ENCODE measurements around the gene GABRG3. TPM values are rescaled to one million over a fixed set of nuclear protein-coding genes. Genes with fewer than 3 reads are reported as not detected.

GABRG3 gene
- total and polyA plus RNA-seq, 3 experiments from 2014 or later = not detected

DNA sequence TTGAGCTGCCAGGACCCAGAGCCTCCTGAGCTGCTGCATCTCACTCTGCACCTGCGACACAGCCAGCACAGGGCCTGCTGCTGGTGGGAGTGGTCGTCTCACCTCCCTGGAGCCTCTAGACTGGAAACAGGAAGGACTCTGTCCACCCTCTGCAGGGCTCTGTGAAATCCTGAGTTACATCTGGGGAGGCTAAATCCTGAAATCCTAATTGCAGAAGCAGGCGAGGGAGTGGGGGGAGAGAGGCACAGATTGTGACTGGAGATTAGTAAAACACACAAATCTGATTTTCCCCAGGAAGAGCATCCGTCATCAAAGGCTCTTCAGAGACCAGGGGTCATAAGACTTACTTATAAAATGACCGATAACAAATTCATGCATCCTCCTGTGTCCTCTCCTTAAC, 31.6 kb upstream of the GABRG3 start:
- no peak overlapping the region for H3K4me3 ChIP-seq (ENCODE audit: low read length)
- Mint-ChIP-seq H3K27me3 (no peaks in the 10 kb centered on the region), H3K27ac (no peak overlapping the region), H3K4me1 (no peaks in the 10 kb centered on the region), H3K9me3 (peaks cover 0 to 22% (median 8%) of the 10 kb centered on the region in 5 donors), H3K36me3 (no peaks in the 10 kb centered on the region), H3K4me3 (no peak overlapping the region)
- H3K4me1 ChIP-seq (ENCODE audit: insufficient read depth, low read length) = no peaks in the 10 kb centered on the region
- ChIA-PET POLR2A (no interaction called here), CTCF (no interaction called here)
- no peak for DNase-seq
- H3K27ac ChIP-seq (ENCODE audit: low read depth, low read length) = no peak overlapping the region
- no peaks in the 10 kb centered on the region for H3K36me3 ChIP-seq (ENCODE audit: insufficient read depth, low read length)
- no peaks in the 10 kb centered on the region for H3K27me3 ChIP-seq (ENCODE audit: insufficient read depth, low read length, poor library complexity, severe bottlenecking)
- H3K9me3 ChIP-seq (ENCODE audit: low read length) = no peaks in the 10 kb centered on the region

DNA sequence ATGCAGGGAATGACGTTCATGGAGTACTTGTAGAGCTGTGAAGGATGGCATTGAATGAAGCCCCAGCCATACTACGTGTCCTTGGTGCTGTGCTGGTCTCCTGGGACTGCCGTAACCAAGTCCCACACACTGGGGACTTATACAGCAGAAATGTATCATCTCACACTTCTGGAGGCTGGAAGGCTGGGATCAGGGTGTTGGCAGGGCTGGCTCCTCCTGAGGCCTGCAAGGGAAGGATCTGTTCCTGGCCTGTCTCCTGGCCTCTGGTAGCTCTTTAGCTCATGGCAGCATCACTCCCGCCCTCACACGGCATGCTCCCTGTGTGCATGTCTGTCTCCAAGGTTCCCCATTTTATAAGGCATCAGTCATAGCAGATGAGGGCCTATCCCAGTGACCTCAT, 29.5 kb upstream of the GABRG3 start:
- H3K4me3 ChIP-seq (ENCODE audit: low read length) = no peak overlapping the region
- H3K27ac ChIP-seq (ENCODE audit: low read depth, low read length) = no peak overlapping the region
- ChIA-PET CTCF (no interaction called here), POLR2A (no interaction called here)
- Mint-ChIP-seq H3K9me3 (peaks cover 0 to 23% (median 13%) of the 10 kb centered on the region in 5 donors), H3K36me3 (no peaks in the 10 kb centered on the region), H3K27ac (no peak overlapping the region), H3K4me3 (no peak overlapping the region), H3K27me3 (no peaks in the 10 kb centered on the region), H3K4me1 (no peaks in the 10 kb centered on the region)
- H3K9me3 ChIP-seq (ENCODE audit: low read length) = no peaks in the 10 kb centered on the region
- DNase-seq = no peak
- H3K36me3 ChIP-seq (ENCODE audit: insufficient read depth, low read length) = no peaks in the 10 kb centered on the region
- no peaks in the 10 kb centered on the region for H3K4me1 ChIP-seq (ENCODE audit: insufficient read depth, low read length)
- H3K27me3 ChIP-seq (ENCODE audit: insufficient read depth, low read length, poor library complexity, severe bottlenecking) = no peaks in the 10 kb centered on the region

DNA sequence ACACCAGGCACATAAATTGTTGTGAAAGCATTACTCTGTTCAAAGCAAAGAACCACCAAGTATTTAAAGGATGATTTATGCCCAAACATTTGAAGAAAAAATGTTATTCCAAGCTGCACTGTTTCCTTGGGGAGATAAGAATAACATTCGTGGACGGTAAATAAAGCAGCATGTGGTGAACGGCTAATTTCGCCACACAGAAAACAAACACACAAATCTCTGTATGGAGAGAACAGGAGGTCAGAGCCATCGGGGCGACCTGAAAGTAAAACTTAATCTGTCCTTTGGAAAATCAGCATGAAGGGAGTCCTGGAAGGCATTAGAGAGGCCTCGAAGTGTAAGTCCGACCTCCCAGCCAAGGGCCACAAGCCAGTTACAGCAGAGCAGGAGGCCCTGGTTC, 27.1 kb upstream of the GABRG3 start:
- ChIA-PET POLR2A (no interaction called here), CTCF (no interaction called here)
- no peak for DNase-seq
- H3K4me1 ChIP-seq (ENCODE audit: insufficient read depth, low read length) = no peaks in the 10 kb centered on the region
- Mint-ChIP-seq H3K9me3 (peaks cover 0 to 24% (median 15%) of the 10 kb centered on the region in 5 donors), H3K27ac (no peak overlapping the region), H3K4me3 (no peak overlapping the region), H3K4me1 (no peaks in the 10 kb centered on the region), H3K36me3 (no peaks in the 10 kb centered on the region), H3K27me3 (no peaks in the 10 kb centered on the region)
- no peaks in the 10 kb centered on the region for H3K9me3 ChIP-seq (ENCODE audit: low read length)
- no peaks in the 10 kb centered on the region for H3K36me3 ChIP-seq (ENCODE audit: insufficient read depth, low read length)
- no peak overlapping the region for H3K4me3 ChIP-seq (ENCODE audit: low read length)
- H3K27me3 ChIP-seq (ENCODE audit: insufficient read depth, low read length, poor library complexity, severe bottlenecking) = no peaks in the 10 kb centered on the region
- no peak overlapping the region for H3K27ac ChIP-seq (ENCODE audit: low read depth, low read length)

DNA sequence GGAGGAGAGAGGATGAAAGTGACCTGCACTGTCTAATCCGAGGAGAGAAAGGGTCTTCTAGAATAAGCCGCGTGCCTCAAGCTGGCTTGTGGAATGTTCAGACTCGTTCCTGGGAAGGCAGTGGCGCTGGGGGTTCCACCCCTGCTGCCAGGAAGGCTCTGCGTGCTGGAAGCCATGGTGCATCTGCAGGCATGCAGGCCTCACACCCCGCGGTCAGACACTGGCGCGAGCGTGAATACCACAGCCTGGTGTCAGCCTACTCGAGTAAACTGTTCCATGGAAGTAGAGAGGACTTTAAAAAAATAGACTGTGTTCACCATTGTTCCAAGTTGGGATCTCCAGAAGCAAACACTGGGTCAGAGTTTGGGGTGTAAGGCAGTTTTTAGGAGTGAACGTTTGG, 25.9 kb upstream of the GABRG3 start:
- POLR2A ChIA-PET = no interaction called here
- Mint-ChIP-seq H3K27me3 (no peaks in the 10 kb centered on the region), H3K4me1 (no peaks in the 10 kb centered on the region), H3K4me3 (no peak overlapping the region), H3K27ac (no peak overlapping the region), H3K36me3 (no peaks in the 10 kb centered on the region), H3K9me3 (peaks cover 0 to 22% (median 16%) of the 10 kb centered on the region in 5 donors)
- no peak for DNase-seq
- H3K9me3 ChIP-seq (ENCODE audit: low read length) = no peaks in the 10 kb centered on the region
- no peaks in the 10 kb centered on the region for H3K36me3 ChIP-seq (ENCODE audit: insufficient read depth, low read length)
- H3K4me3 ChIP-seq (ENCODE audit: low read length) = no peak overlapping the region
- CTCF ChIA-PET = no interaction called here
- H3K27ac ChIP-seq (ENCODE audit: low read depth, low read length) = no peak overlapping the region
- no peaks in the 10 kb centered on the region for H3K4me1 ChIP-seq (ENCODE audit: insufficient read depth, low read length)
- H3K27me3 ChIP-seq (ENCODE audit: insufficient read depth, low read length, poor library complexity, severe bottlenecking) = no peaks in the 10 kb centered on the region

DNA sequence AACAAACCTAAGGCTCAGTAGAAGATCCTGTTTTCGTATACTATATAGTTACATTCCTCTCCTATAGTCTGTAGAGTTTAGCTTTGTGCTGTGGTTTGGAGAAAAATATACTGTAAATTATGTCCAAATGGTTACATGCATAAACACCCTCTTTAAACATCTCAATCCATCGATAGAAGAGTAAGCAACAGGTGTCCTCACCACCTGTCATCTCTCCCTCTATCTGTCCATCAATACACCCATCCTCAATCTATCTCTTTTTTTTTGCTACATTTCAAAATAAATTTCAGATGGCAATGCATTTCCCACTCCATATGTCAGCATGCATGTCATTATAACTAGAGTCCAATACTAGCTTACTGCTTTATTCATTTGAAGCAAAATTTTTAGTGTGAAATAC, 21.0 kb upstream of the GABRG3 start:
- Histone ChIP-seq H3K36me3 (ENCODE audit: insufficient read depth, low read length) (no peaks in the 10 kb centered on the region), H3K9me3 (ENCODE audit: low read length) (no peaks in the 10 kb centered on the region), H3K27ac (ENCODE audit: low read depth, low read length) (no peak overlapping the region), H3K27me3 (ENCODE audit: insufficient read depth, low read length, poor library complexity, severe bottlenecking) (no peaks in the 10 kb centered on the region), H3K4me3 (ENCODE audit: low read length) (no peak overlapping the region), H3K4me1 (ENCODE audit: insufficient read depth, low read length) (no peaks in the 10 kb centered on the region)
- ChIA-PET CTCF (no interaction called here), POLR2A (no interaction called here)
- Mint-ChIP-seq H3K4me3 (no peak overlapping the region), H3K27ac (no peak overlapping the region), H3K36me3 (no peaks in the 10 kb centered on the region), H3K27me3 (no peaks in the 10 kb centered on the region), H3K4me1 (no peaks in the 10 kb centered on the region), H3K9me3 (peaks cover 10 to 19% (median 13%) of the 10 kb centered on the region in 5 donors)
- no peak for DNase-seq

DNA sequence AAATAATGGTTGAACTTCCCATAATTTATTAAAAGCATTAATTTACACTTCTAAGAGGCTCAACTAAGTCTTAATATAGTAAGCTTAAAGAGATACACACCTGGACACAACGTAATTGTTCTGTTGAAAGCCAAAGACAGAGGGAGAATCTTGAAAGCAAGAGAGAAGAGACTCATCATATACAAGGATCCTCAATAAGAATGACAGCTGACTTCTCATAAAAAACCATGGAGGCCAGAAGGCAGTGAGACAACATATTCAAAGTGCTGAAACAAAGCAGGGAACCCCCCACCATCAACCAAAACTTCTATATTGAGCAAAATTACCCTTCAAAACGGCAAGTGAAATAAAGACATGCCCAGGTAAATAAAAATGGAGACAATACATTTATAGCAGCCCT, 16.6 kb upstream of the GABRG3 start:
- no peaks in the 10 kb centered on the region for H3K9me3 ChIP-seq (ENCODE audit: low read length)

DNA sequence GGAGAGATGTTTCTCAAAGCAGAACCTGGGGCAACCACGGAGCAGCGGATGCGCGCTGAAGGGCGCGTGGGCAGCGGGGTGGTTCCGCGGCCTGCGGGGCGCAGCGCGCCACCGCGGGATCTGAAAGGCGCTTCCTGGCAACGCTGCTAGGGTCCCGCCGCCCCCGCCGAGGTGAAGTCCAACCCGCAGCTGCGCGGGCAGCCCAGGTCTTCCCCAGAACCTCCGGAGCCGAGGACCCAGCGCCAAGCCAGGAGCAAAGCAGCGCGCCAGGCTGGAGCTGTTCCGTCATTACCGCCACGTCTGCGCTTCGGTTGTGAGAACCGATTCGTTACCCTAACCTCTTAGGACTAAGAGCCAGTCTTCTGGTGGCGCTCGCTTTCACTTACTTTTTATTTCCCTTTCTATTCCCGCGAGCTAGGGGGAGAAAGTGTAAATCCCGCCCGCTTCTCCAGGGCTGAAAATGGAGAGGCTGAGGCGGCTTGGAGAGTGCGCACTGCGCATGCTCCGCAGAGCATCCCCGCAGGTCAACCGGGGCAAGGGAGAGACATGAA, 3.2 kb upstream of the GABRG3 start:
- H3K27ac Mint-ChIP-seq = no peak overlapping the region
- no peaks in the 10 kb centered on the region for H3K36me3 ChIP-seq (ENCODE audit: insufficient read depth, low read length)
- H3K27me3 Mint-ChIP-seq = peaks cover 5 to 9% of the 10 kb centered on the region in 2 donors
- no peak overlapping the region for H3K4me3 Mint-ChIP-seq
- H3K4me1 ChIP-seq (ENCODE audit: insufficient read depth, low read length) = no peaks in the 10 kb centered on the region
- no peaks in the 10 kb centered on the region for H3K4me1 Mint-ChIP-seq
- no peaks in the 10 kb centered on the region for H3K27me3 ChIP-seq (ENCODE audit: insufficient read depth, low read length, poor library complexity, severe bottlenecking)
- H3K27ac ChIP-seq (ENCODE audit: low read depth, low read length) = no peak overlapping the region
- H3K9me3 ChIP-seq (ENCODE audit: low read length) = no peaks in the 10 kb centered on the region
- H3K9me3 Mint-ChIP-seq = peaks cover 3 to 12% (median 8%) of the 10 kb centered on the region in 5 donors
- POLR2A ChIA-PET = no interaction called here
- CTCF ChIA-PET = no interaction called here
- no peak overlapping the region for H3K4me3 ChIP-seq (ENCODE audit: low read length)
- H3K36me3 Mint-ChIP-seq = no peaks in the 10 kb centered on the region
- no peak for DNase-seq

More for the DNA sequence above, 16.6 kb upstream of the GABRG3 start:
- no peak for DNase-seq
- Mint-ChIP-seq H3K4me3 (no peak overlapping the region), H3K36me3 (no peaks in the 10 kb centered on the region), H3K4me1 (no peaks in the 10 kb centered on the region), H3K27me3 (no peaks in the 10 kb centered on the region), H3K27ac (no peak overlapping the region), H3K9me3 (peaks cover 5 to 18% (median 7%) of the 10 kb centered on the region in 5 donors)
- no peak overlapping the region for H3K4me3 ChIP-seq (ENCODE audit: low read length)
- no peak overlapping the region for H3K27ac ChIP-seq (ENCODE audit: low read depth, low read length)
- H3K36me3 ChIP-seq (ENCODE audit: insufficient read depth, low read length) = no peaks in the 10 kb centered on the region
- H3K4me1 ChIP-seq (ENCODE audit: insufficient read depth, low read length) = no peaks in the 10 kb centered on the region
- CTCF ChIA-PET = no interaction called here
- no peaks in the 10 kb centered on the region for H3K27me3 ChIP-seq (ENCODE audit: insufficient read depth, low read length, poor library complexity, severe bottlenecking)
- POLR2A ChIA-PET = no interaction called here

DNA sequence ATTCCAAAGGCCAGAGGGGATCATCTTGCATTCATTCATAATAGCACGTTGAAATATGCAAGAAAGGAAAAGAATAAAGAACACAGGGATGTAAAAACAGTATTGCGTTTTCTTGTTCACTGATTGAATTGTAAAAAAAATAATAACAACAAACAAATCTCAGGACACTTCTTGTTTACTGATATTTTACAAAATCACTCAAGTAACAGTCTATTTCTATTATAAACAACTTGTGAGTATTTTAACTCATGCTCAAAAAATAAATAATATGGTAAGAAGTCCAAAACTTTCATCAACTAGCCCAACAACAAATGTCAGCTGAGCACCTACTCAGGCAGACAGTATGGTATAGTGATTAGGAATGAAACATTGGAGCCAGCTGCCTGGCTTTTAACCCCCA, 2.2 kb upstream of the GABRG3 start:
- no peaks in the 10 kb centered on the region for H3K4me1 ChIP-seq (ENCODE audit: insufficient read depth, low read length)
- no peaks in the 10 kb centered on the region for H3K36me3 ChIP-seq (ENCODE audit: insufficient read depth, low read length)
- H3K27me3 ChIP-seq (ENCODE audit: insufficient read depth, low read length, poor library complexity, severe bottlenecking) = no peaks in the 10 kb centered on the region
- no peak overlapping the region for H3K27ac ChIP-seq (ENCODE audit: low read depth, low read length)
- H3K9me3 ChIP-seq (ENCODE audit: low read length) = no peaks in the 10 kb centered on the region
- Mint-ChIP-seq H3K36me3 (no peaks in the 10 kb centered on the region), H3K27ac (no peak overlapping the region), H3K27me3 (peaks cover 5 to 9% of the 10 kb centered on the region in 2 donors), H3K4me1 (no peaks in the 10 kb centered on the region), H3K9me3 (peaks cover 0 to 12% (median 9%) of the 10 kb centered on the region in 5 donors), H3K4me3 (no peak overlapping the region)
- POLR2A ChIA-PET = no interaction called here
- no peak for DNase-seq
- CTCF ChIA-PET = no interaction called here
- H3K4me3 ChIP-seq (ENCODE audit: low read length) = no peak overlapping the region

All from CD8-positive, alpha-beta memory T cell (primary cell).